ENCODE measurements around the gene CNEP1R1.
"Not testable (repeated sequence)": the region's sequence is repeated elsewhere in the genome, so short reads cannot be mapped to it uniquely, and the experiment has no call there.

CNEP1R1 gene, protein sequence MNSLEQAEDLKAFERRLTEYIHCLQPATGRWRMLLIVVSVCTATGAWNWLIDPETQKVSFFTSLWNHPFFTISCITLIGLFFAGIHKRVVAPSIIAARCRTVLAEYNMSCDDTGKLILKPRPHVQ
- total RNA-seq: 30.8 to 36.9 reads per million in 2 donors

DNA sequence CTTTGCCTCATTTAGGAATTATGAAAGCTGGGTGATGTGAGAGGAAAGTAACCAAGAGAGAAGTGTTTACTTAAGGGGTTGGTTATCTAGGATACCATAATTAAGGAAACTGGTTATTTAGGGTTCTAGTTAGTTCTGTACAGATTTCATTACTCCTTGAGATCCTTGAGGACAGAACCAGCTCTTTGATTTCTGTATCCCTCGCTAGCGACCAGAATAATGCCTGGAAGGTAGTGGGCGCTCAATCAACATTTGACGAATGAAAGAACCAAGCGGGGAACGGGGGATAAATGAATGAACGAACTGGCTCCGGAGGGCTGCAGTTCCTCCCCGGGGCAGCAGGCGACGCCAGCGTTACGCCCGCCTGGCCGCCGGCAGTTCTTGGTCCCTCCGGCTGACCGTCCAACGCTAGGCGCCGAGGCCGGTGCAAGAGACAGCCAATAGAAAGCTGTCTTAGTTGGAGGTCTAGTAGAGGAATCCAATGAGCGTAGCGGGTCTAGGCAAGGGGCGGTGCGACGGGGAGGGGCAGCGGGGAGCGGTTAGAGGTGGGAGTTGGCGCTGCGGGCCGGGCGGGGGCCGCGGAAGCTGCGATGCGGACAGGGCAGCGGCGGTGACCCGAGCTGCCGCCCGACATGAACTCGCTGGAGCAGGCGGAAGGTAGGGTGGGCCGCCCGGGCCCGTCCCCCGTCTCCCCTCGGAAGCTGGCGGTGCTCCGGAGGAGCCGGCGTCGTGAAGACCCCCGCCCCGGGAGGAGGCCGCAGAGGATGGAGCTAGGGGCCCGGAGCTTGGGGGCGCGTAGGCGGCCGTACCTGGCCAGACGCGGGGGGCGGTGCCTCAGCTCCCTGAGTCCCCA, at the start of gene CNEP1R1:
Gene CNEP1R1 (plus strand): TSS at position 542 of the 853 bp plus-strand sequence. CDS start 91 bp downstream, at position 633.
- peak; percentile 82 for DNase-seq

DNA sequence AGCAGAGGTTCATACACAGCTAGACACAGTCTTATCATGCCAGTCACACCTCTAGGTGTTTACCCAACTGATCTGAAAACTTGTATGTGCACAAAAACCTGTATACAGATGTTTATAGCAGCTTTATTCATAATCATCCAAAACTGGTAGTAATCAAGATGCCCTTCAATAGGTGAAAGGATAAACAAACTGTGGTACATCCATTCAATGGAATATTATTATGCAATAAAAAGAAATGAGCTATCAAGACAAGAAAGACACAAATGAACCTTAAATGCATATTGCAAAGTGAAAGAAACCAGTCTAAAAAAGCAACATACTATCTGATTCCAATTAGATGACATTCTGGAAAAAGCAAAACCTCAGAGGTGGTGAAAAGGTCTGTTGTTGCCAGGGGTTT, 47.6 kb upstream of the CNEP1R1 start:
- DNase-seq: no peak

DNA sequence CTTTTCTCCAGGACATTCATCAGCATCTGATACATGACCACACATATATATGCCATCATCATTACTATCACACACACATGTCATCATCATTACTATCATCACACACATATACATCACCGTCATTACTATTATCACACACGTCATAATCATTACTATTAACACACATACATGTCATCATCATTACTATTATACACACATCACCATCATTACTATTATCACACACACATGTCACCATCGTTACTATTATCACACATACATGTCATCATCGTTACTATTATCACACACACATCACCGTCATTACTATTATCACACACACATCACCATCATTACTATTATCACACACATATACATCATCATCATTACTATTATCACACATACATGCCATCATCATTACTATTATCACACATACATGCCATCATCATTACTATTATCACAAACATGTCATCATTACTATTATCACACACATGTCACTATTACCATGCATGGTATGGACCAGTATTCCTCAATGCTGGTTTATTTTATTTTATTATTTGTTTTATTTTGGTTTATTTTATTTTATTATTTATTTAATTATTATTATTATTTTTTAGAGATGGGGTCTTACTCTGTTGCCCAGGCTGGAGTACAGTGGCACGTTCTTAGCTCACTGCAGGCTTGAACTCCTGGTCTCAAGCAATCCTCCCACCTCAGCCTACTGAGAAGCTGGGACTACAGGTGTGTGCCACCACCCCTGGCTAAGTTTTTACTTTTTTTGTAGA, 46.3 kb upstream of the CNEP1R1 start:
- no peak for DNase-seq

DNA sequence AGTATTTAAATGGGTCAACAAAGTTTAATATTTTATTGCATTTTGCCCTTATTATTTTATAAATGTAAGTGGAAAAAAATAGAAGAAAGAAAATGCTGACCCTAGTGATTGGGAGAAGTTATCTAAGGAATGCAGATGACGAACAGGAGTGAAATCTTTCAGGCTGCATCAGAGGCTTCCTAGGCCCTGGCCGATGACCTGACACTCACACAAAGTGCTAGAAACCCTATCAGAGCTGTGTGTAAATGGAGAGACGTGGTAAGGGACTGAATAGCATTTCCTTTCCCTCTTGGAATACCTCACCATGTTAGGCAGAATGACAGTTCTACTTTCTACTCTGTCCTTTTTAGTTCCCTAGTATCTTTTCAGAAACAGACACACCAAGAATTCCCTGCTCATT, 44.9 kb upstream of the CNEP1R1 start:
- DNase-seq: no peak

DNA sequence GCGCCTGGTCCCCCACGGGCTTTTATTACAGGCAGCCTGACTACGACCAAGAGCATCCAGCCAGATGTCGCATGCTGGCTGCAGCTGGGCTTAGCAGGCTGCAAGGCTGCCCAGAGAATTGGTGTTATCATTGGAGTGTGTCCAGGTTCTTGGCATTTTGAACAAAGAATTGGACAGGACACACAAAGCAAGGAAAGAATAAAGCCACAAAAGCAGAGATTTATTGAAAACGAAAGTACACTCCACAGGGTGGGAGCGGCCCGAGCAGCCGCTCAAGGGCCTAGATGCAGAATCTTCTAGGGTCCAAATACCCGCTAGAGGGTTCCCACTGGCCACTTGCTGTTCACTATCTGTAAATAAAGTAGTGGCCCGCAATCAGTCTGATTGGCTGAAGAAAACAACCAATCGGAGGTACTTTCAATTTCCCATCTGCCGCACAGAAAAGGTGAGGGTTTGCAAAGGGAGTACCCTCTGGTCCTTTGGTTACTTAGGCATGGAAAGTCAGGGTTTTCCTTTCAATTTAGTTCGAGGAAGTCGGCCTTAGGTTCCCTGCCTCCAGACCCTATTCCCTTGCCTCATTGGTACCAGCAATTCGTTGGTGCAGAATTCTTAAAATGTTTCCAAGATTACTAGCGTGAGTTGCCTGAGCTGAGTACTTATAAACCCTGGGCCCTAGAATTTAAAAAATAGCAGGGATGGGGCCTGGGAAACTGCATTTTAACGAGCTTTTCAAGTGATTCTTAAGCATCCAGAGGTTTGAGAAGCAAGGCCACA, 38.5 kb upstream of the CNEP1R1 start:
- DNase-seq: no peak

DNA sequence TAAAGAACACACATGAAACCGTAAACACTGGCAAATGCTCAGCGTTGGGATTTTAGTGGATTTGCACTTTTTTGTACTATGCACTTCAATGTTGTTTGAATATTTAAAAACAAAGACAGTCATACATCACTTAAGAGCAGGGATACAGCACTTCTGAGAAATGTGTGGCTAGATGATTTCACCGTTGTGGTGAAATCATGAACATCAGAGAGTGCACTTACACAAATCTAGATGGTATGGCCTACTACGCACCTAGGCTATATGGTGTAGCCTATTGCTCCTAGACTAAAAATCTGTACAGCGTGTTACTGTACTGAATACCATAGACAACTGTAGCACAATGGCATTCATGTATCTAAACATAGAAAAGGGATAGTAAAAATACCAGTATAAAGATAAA, 37.6 kb upstream of the CNEP1R1 start:
- DNase-seq: no peak

DNA sequence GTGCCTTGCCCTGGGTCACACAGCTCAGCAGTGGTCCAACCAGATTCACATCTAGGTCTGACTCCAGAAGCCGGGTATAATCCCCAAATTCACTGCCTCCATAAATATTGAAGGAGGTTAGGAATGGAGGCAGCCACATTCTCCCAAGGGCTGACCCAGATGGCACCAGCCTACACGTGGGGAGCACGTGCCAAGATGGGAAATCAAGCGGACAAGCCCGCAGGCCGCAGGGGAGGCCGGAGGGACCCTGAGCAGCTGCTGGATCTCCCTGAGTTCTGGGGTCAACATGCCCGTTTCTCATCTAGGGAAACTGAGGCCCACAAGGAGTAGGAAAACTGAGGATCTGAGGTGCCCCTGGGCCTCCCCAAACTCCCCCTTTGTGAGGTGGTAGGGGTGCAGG, 32.2 kb upstream of the CNEP1R1 start:
- DNase-seq: no peak

DNA sequence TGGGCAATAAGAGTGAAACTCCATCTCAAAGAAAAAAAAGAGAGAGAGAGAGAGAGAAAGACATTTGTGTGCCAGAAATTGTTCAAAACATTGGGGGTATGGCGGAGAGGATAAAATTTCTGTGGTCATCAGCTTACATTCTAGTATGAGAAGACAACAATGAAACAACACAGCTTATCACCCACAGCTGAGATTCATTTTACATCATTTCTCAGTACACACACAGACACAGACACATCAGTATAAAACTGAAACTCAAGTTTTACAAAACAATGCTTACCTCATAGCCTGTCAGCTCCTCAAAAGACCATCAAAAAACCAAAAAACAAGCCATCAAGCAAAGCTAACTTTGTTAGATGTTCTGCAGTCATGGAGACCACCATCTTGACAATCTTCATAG, 31.4 kb upstream of the CNEP1R1 start:
- no peak for DNase-seq

DNA sequence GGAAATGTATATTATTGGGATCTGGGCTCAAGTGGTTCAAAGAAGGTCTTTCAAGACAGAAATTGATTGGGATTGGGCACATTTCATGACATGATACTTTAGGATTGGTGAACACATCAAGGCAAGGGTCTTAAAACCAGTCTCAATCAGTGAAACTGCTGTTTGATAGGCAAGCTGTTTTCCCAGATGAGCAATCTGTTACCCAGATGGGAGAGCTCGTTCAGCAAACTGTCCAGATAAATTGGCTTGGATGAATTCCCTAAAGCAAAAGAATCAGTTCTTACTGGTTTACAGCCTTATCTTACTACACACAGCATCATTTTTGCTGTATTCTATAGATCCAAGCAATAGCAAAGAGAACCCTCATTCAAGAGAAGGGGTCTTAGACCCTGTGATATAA, 31.0 kb upstream of the CNEP1R1 start:
- no peak for DNase-seq

DNA sequence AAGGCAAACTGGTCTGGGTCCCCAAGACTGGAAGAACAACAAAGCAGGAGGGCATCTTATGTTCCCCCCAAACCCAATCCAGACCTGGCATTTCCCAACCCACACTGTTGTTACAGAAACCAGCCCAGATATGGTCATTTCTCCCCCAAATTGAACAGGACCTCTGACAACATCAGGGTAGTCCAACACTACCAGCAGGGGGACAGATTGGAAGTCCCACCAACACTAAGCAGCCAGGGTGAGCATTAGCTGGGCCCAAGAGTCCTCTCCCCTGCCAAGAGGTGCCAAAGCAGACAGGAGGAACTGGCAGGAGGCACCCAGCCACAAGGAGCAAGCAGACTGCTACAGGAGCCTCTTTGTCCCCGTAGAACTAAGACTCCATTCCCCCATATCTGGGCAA, 29.3 kb upstream of the CNEP1R1 start:
- no peak for DNase-seq

DNA sequence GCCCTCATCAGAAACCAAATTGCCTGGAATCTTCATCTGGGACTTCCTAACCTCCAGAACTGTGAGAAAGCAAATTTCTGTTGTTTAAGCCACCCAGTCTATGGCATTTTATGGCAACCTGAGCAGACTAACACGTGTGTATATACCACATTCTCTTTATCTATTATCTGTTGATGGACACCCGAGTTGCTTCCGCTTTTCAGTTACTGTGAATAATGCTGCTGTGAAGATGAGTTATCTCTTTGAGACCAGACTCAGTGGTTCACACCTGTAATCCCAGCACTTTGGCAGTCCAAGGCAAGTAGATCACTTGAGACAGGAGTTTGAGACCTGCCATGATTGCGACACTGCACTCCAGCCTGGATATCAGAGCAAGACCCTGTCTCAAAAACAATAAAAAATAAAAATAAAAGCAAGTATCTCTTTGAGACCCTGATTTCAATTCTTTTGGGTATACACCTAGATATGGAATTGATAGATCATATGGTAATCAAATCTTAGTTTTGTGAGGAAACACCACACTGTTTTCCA, 27.2 kb upstream of the CNEP1R1 start:
- no peak for DNase-seq

DNA sequence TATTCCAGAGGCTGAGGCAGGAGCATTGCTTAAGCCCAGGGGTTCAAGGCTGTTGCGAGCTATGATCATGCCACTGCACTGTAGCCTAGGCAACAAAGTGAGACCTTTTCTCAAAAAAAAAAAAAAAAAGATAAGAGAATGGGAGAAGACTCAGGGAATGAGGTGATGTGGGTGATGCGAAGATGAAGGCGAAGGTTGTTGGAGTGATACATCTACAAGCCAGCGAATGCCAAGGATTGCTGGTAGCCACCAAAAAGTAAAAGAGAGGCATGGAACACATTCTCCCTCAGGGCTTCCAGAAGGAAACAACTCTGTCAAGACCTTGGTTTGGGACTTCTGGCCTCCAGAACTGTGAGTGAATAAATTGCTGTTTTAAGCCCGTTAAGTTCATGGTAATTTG, 26.0 kb upstream of the CNEP1R1 start:
- no peak for DNase-seq

DNA sequence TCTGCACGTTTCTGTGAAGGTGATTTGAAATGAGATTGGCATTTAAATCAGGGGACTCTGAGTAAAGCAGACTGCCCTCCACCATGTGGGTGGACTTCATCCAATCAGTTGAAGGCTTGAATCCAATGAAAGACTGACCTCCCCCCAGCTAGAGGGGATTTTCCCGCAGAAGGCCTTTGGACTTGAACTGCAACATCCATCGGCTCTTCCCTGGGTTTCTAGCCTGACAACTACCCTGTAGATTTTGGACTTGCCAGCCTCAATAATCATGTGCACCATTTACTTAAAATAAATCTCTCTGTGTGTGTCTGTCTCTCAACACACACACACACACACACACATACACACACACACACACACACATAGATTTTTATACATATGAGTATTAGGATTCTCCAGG, 23.9 kb upstream of the CNEP1R1 start:
- DNase-seq: no peak

DNA sequence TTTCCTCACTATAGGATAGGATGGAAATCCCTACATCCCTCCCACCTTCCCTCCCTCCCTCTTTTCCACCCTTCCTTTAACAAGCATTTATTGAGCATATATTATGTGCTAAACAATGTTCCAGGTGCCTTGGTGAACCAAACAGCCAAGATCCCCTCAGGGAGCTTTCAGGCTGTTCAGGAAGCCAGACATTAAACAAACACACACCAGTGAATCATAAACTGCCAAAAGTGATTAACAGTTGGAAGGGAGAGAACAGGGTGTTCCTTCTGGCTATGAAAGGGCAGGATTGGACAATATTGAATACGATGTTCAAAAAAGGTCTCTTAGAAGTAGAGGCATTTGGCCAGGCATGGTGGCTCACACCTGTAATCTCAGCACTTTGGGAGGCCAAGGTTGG, 22.8 kb upstream of the CNEP1R1 start:
- no peak for DNase-seq

DNA sequence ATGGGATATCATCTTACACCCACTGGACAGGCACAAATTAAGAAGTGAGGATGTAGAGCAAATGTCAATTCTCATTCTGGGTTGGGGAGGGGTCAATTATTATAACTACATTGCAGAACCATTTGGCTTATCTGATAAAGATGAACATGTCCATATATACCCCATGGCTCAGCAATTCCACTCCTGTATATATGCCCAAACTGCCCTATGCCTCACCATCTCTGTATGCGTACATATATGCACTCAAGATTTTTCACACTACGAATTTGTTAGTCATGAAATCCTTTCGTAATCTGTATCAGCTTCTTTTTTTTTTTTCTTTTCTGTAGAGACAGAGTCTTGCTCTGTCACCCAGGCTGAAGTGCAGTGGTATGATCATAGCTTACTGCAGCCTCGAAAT, 20.8 kb upstream of the CNEP1R1 start:
- DNase-seq: no peak

DNA sequence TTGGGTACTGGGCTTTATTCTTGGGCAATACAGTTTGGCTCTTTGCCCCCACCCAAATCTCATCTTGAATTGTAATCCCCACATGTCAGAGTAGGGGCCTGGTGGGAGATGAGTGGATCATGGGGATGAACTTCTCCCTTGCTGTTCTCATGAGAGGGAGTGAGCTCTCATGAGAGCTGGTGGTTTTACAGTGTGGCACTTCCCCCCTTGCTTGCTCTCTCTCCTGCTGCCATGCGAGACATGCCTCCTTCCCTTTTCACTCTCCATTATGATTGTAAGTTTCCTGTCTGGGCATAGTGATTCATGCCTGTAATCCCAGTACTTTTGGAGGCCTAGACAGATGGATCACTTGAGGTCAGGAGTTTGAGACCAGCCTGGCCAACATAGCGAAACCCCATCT, 18.1 kb upstream of the CNEP1R1 start:
- DNase-seq: no peak

DNA sequence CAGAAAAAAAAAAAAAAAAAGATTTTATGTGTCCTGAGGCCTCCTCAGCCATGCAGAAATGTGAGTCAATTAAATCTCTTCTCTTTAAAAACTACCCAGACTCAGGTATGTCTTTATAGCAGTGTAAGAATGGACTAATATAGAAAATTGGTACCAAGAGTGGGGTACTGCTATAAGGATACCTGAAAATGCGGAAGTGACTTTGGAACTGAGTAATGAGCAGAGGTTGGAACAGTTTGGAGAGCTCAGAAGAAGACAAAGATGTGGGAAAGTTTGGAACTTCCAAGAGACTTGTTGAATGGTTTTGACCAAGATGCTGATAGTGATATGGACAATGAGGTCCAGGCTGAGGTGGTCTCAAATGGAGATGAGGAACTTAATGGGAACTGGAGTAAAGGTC, 17.3 kb upstream of the CNEP1R1 start:
- no peak for DNase-seq

DNA sequence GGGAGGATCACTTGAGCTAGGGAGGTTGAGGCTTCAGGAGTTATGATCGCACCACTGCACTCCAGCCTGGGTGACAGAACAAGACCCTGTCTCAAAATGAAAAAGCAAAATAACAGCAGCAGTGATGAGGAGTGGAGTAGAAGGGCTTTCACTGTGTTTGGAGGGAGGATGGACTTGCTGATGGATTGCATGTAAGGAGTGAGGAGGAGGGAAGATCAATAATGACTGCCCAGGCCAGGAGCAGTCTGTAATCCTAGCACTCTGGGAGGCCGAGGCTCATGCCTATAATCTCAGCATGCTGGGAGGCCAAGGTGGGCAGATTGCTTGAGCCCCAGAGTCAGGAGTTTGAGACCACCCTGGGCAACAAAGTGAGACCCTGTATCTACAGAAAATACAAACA, 14.8 kb upstream of the CNEP1R1 start:
- DNase-seq: no peak

DNA sequence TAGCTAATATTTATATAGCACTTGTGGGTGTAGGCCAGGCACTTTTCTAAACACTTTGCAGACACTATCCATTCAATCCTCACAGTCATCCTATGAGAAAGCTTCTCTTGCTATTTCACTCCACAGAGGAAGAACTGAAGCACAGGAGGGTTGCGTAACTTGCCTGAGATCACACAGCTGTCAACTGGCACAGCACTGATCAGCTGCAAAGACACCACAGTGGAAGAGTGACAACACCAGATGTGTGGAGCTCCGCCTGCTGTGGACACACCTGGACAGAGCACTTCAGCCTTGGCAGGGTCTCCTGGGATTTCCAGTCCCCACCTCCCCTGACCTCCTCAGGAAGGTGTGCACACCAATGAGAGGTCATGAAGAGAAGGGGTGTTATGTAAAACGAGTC, 13.3 kb upstream of the CNEP1R1 start:
- DNase-seq: no peak

DNA sequence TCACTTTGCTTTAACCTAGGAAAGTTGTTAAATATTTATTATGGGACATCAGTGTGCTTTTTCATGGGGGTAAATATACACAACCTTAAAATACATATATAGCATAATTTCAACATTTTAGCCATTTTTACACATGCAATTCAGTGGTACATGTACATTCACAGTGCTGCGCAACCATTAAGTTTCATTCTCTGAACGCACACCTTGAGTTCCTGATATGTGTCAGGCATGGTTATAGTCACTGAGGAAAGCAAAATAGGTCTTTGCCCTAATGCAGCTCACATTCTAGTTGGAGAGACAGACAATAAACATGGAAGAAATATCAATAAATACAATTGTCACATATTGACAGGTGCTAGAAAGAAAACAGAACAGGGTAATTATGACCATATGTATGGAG, 12.8 kb upstream of the CNEP1R1 start:
- DNase-seq: no peak

DNA sequence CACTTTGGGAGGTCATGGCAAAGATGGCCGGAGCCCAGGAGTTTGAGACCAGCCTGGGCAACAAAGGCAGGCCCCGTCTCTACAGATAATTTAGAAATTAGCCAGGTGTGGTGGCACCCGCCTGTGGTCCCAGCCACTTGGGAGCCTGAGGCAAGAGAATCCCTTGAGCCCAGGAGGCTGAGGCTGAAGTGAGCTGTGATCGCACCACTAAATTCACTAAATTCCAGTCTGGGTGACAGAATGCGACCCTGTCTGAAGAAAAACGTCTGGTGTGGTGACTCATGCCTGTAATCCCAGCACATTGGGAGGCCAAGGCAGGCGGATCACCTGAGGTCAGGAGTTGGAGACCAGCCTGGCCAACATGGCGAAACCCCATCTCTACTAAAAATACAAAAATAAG, 10.8 kb upstream of the CNEP1R1 start:
- DNase-seq: not testable (repeated sequence)

DNA sequence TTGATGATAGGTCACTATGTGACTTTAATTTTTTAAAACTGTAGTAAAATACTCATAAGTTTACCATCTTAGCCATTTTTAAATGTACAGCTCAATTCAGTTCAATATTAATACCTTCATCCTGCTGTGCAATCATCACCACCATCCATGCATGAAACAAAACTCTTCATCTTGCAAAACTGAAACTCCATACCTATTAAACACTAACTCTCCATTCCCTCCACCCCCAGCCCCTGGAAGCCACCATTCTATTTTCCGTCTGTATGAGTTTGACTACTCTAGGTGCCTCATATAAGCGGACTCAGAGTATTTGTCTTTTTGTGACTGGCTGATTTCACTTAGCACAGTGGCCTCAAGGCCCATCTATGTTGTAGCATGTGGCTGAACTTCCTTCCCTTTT, 9.4 kb upstream of the CNEP1R1 start:
- no peak for DNase-seq

DNA sequence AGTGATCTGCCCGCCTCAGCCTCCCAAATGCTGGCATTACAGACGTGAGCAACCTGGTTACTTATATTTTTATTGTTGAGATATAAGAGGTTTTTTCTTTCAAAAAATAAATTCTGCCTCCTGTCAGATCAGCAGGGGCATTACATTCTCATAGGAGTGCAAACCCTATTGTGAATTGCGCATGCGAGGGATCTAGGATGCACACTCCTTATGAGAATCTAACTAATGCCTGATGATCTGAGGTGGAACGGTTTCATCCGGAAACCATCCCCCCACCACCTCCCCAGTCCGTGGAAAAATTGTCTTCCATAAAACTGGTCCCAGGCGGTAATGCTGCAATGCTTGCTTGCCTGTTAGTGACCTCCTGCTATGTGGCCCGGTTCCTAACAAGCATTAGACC, 7.5 kb upstream of the CNEP1R1 start:
- DNase-seq: no peak
